HEK293T (cell line): Measurements from ENCODE around the gene ZNF324B.

Experiments used
- ARNT ChIP-seq: fragments of 450-650 bp; IDR thresholded peaks from 2 replicates; pipeline ENCODE4 v1.6.1; 2017; ENCODE audit warnings: mild to moderate bottlenecking
- FOXK2 ChIP-seq: fragments of 450-650 bp; IDR thresholded peaks from 2 replicates; pipeline ENCODE4 v1.6.1; 2016; ENCODE audit warnings: mild to moderate bottlenecking
- SP1 ChIP-seq: fragments of 450-650 bp; IDR thresholded peaks from 2 replicates; pipeline ENCODE4 v1.6.1; 2017
- TARDBP ChIP-seq: fragments of 450-650 bp; IDR thresholded peaks from 2 replicates; pipeline ENCODE4 v1.6.1; 2016

GRCh38 chr19:58466089-58466759, 14.8 kb downstream of the ZNF324B start:
- TF ChIP-seq ARNT (no peak), FOXK2 (no peak), SP1 (no peak), TARDBP (no peak)
